OCI-LY1 (cell line): ENCODE results near the gene MVB12B.

ENCODE experiments used
- H2AFZ ChIP-seq: fragments of 200-600 bp; sonication (generic), shearing (Covaris generic); 2 replicates; pipeline ENCODE4 v1.6.0; 2014; ENCODE audit warnings: antibody characterized with exemption, mild to moderate bottlenecking, low read length
- H3F3A ChIP-seq: fragments of 200-600 bp; sonication (generic), shearing (Covaris generic); 2 replicates; pipeline ENCODE4 v1.6.0; 2014; ENCODE audit warnings: mild to moderate bottlenecking, antibody characterized with exemption, low read length, moderate library complexity; ENCODE audit not compliant: insufficient read depth
- H3K27ac ChIP-seq: fragments of 200-600 bp; sonication (generic); 2 replicates; pipeline ENCODE4 v1.5.1; 2014; ENCODE audit warnings: low read length, mixed run types, mild to moderate bottlenecking, low read depth; ENCODE audit not compliant: poor library complexity, severe bottlenecking
- H3K27me3 ChIP-seq: fragments of 200-600 bp; sonication (generic); 2 replicates; pipeline ENCODE4 v1.6.0; 2014; ENCODE audit warnings: antibody characterized with exemption, mild to moderate bottlenecking, low read length, moderate library complexity; ENCODE audit not compliant: insufficient read depth
- H3K36me3 ChIP-seq: fragments of 200-600 bp; sonication (generic); 2 replicates; pipeline ENCODE4 v1.6.1; 2014; ENCODE audit warnings: mild to moderate bottlenecking, antibody characterized with exemption, low read length, moderate library complexity, mixed read lengths; ENCODE audit not compliant: insufficient read depth
- H3K4me1 ChIP-seq: fragments of 200-600 bp; sonication (generic); 2 replicates; pipeline ENCODE4 v1.5.1; 2014; ENCODE audit warnings: mild to moderate bottlenecking, low read length, moderate library complexity; ENCODE audit not compliant: insufficient read depth, severe bottlenecking
- H3K4me2 ChIP-seq: fragments of 200-600 bp; sonication (generic), shearing (Covaris generic); 2 replicates; pipeline ENCODE4 v1.6.1; 2014; ENCODE audit warnings: low read length
- H3K4me3 ChIP-seq: fragments of 200-600 bp; sonication (generic); 2 replicates; pipeline ENCODE4 v1.5.1; 2014; ENCODE audit warnings: low read length, low read depth, mild to moderate bottlenecking, mixed read lengths; ENCODE audit not compliant: poor library complexity, severe bottlenecking
- H3K79me2 ChIP-seq: fragments of 200-600 bp; shearing (Covaris generic); 2 replicates; pipeline ENCODE4 v1.6.1; 2016; ENCODE audit warnings: mixed run types, low read length, mixed read lengths; ENCODE audit not compliant: insufficient read depth
- H3K9ac ChIP-seq: fragments of 200-600 bp; sonication (generic), shearing (Covaris generic); 2 replicates; pipeline ENCODE4 v1.6.1; 2014; ENCODE audit warnings: mild to moderate bottlenecking, low read length, mixed read lengths
- H3K9me2 ChIP-seq: fragments of 200-600 bp; sonication (generic), shearing (Covaris generic); 2 replicates; pipeline ENCODE4 v1.6.1; 2014; ENCODE audit warnings: low read depth, mild to moderate bottlenecking, low read length, mixed read lengths
- H3K9me3 ChIP-seq: fragments of 200-600 bp; shearing (Covaris generic); 2 replicates; pipeline ENCODE4 v1.6.1; 2014; ENCODE audit warnings: low read length, mixed read lengths
- H4K20me1 ChIP-seq: fragments of 200-600 bp; sonication (generic), shearing (Covaris generic); 2 replicates; pipeline ENCODE4 v1.6.0; 2016; ENCODE audit warnings: mild to moderate bottlenecking, low read length; ENCODE audit not compliant: insufficient read depth
- CTCF ChIP-seq: fragments of 200-600 bp; sonication (generic), shearing (Covaris generic); IDR thresholded peaks from 2 replicates; pipeline ENCODE4 v1.5.1; 2017; ENCODE audit warnings: mild to moderate bottlenecking, antibody characterized with exemption, low read length, moderate library complexity, mixed read lengths
- EZH2 ChIP-seq: fragments of 200-600 bp; sonication (generic), shearing (Covaris generic); IDR thresholded peaks from 2 replicates; pipeline ENCODE4 v1.8.0; 2017; ENCODE audit warnings: borderline replicate concordance, mixed run types, mild to moderate bottlenecking, antibody characterized with exemption, low read length, moderate library complexity, mixed read lengths

The MVB12B gene

GRCh38 chr9:126406075-126406667 lies 79.5 kb downstream of the MVB12B start:
- Histone ChIP-seq H3K9me3 (no peaks in the 10 kb centered on the region), H3F3A (no peaks in the 10 kb centered on the region), H4K20me1 (no peaks in the 10 kb centered on the region), H2AFZ (no peak overlapping the region), H3K4me2 (no peak overlapping the region), H3K27me3 (no peaks in the 10 kb centered on the region), H3K4me3 (no peak overlapping the region), H3K4me1 (no peaks in the 10 kb centered on the region), H3K27ac (no peak overlapping the region), H3K79me2 (no peaks in the 10 kb centered on the region), H3K9ac (no peak overlapping the region), H3K36me3 (no peaks in the 10 kb centered on the region), H3K9me2 (no peaks in the 10 kb centered on the region)
- TF ChIP-seq EZH2 = no peak
- no peak for TF ChIP-seq CTCF

GRCh38 chr9:126407114-126407870 lies 80.7 kb downstream of the MVB12B start:
- H3K9ac ChIP-seq = no peak overlapping the region
- TF ChIP-seq CTCF (no peak), EZH2 (no peak)

DNA sequence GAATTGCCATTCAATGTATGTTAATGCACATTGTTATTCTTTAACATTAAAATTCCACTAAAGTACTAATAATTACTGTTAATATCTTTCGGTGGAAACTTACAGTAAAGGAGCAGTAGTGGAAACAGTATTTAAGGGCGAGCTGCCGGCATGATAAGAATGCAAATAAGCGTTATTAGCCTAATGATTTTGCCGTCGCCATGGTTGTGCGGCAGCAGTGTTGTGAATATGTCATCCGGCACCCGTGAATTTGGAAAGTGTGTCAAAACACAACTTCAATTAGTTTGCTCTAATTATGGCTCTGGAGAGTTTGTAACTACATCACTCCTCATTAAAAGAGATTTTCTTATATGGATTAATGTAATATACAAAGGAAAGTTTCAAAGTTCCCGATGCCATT lies 81.4 kb downstream of the MVB12B start:
- no peaks in the 10 kb centered on the region for H3K9me3 ChIP-seq
- H3K9ac ChIP-seq = no peak overlapping the region
- no peaks in the 10 kb centered on the region for H4K20me1 ChIP-seq
- no peak overlapping the region for H3K27ac ChIP-seq
- H3K4me1 ChIP-seq = no peaks in the 10 kb centered on the region
- no peak overlapping the region for H2AFZ ChIP-seq
- no peak overlapping the region for H3K4me3 ChIP-seq
- H3K36me3 ChIP-seq = no peaks in the 10 kb centered on the region
- H3K79me2 ChIP-seq = no peaks in the 10 kb centered on the region
- no peaks in the 10 kb centered on the region for H3K9me2 ChIP-seq
- no peak overlapping the region for H3K4me2 ChIP-seq
- no peak for TF ChIP-seq CTCF
- TF ChIP-seq EZH2 = no peak
- H3F3A ChIP-seq = no peaks in the 10 kb centered on the region
- no peaks in the 10 kb centered on the region for H3K27me3 ChIP-seq

More at GRCh38 chr9:126407114-126407870, 80.7 kb downstream of the MVB12B start:
- Histone ChIP-seq H3K27ac (no peak overlapping the region), H3K79me2 (no peaks in the 10 kb centered on the region), H3K4me1 (no peaks in the 10 kb centered on the region), H3K36me3 (no peaks in the 10 kb centered on the region), H3K9me2 (no peaks in the 10 kb centered on the region), H3K4me3 (no peak overlapping the region), H3K9me3 (no peaks in the 10 kb centered on the region), H3F3A (no peaks in the 10 kb centered on the region), H2AFZ (no peak overlapping the region), H3K4me2 (no peak overlapping the region), H4K20me1 (no peaks in the 10 kb centered on the region), H3K27me3 (no peaks in the 10 kb centered on the region)
